ENCODE data around the gene ABCB7.

DNA sequence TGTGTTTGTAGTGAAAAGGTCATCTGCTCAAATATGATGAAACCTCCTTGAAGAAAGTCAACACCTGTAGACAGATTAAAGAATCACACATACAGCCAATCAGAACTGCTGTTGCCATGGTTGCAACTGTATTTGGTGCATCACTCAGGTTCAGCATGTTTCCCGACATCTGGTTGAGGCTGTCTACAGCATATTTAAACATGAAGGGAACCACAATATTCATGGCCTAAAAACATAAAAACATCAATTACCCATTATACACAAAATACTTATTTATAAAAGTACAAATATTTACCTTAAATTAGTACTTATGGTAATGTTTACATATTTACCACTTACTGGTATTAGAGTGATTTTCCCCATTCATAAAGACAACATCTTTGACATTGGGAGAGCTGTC is 79.7 kb downstream of the ABCB7 start:
- no peak for TF ChIP-seq EZH2 (IDR thresholded peaks at IDR 0.05)
- TF ChIP-seq, protein P1, sequence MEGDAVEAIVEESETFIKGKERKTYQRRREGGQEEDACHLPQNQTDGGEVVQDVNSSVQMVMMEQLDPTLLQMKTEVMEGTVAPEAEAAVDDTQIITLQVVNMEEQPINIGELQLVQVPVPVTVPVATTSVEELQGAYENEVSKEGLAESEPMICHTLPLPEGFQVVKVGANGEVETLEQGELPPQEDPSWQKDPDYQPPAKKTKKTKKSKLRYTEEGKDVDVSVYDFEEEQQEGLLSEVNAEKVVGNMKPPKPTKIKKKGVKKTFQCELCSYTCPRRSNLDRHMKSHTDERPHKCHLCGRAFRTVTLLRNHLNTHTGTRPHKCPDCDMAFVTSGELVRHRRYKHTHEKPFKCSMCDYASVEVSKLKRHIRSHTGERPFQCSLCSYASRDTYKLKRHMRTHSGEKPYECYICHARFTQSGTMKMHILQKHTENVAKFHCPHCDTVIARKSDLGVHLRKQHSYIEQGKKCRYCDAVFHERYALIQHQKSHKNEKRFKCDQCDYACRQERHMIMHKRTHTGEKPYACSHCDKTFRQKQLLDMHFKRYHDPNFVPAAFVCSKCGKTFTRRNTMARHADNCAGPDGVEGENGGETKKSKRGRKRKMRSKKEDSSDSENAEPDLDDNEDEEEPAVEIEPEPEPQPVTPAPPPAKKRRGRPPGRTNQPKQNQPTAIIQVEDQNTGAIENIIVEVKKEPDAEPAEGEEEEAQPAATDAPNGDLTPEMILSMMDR (IDR thresholded peaks at IDR 0.05) = no peak
- TF ChIP-seq EZH2phosphoT487 (IDR thresholded peaks at IDR 0.05) = no peak
